Measurements from ENCODE around the gene KIR2DL1.
"Not testable (repeated sequence)": the region's sequence is repeated elsewhere in the genome, so short reads cannot be mapped to it uniquely, and the experiment has no call there.

DNA sequence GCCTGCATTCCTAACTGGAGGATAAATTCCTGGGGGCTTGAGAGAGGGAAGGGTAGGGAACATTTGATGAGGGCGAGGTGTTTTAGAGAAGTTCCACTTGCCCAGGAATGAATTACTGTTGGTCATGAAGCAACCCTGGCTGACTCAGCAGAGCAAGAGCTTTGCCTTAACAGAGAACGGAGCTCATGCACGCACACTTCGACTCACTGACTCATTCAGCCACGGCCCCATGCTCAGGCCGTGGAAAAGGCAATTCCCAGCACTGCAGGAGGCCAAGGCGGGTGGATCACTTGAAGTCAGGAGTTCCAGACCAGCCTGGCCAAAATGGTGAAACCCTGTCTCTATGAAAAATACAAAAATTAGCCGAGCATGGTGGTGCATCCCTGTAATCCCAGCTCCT is 5.4 kb upstream of the KIR2DL1 start:
- not testable (repeated sequence) for TF ChIP-seq POLR2AphosphoS5 (IDR thresholded peaks at IDR 0.05; ENCODE audit: borderline replicate concordance, low read depth, low read length); EZH2 (IDR thresholded peaks at IDR 0.05)

Data from SK-N-MC (cell line).